ENCODE data around the gene FFAR4. TPM values are rescaled to one million over a fixed set of nuclear protein-coding genes. Genes with fewer than 3 reads are reported as not detected.

FFAR4 gene
- total and polyA plus RNA-seq, 2 of the 8 experiments (the other 6 are each of a cell fraction or from before 2014, with no cell fraction given) = not detected

DNA sequence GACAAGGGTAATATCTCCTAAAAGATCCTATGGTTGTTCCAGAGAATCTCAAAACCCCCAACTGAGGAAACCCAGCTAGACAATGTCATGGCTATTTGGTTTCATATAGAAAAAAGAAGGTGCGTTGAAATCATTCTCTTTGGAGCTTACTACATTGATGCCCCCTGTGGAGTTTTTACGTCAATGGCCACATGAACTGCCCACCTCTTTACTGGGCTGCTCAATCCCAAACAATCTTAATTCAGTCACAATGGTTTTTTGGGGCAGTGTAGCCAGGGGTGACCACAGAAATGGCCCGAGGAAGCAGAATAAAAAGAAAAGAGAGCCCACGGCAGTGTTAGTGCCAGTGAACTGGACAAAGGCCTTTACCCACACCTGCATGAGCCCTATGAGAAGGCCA, 26.8 kb downstream of the FFAR4 start:
- no peak overlapping the region for H3K56ac ChIP-seq (replicated peaks; ENCODE audit: insufficient read length, low read depth, low read length)
- CTCF ChIA-PET (ENCODE audit: partially characterized antibody) = no interaction called here
- H3K14ac ChIP-seq (ENCODE audit: insufficient read length) = no peak overlapping the region
- FAIRE-seq (no peak), DNase-seq (ENCODE audit: low read depth in 1 of 2, low spot score in 2 of 2) (no peak)
- H3K4me1 ChIP-seq (replicated peaks in 1 of 4; ENCODE audit: control insufficient read depth in 3 of 4, insufficient read depth in 4 of 4, low read length in 3 of 4) = peaks cover 3 to 8% (median 4%) of the 10 kb centered on the region in 4 experiments; a peak in 6 of 7 replicates
- H4K91ac ChIP-seq (replicated peaks; ENCODE audit: insufficient read length, low read length) = no peak overlapping the region
- no peak overlapping the region for H3K18ac ChIP-seq (ENCODE audit: extremely low read depth, low read length)
- no peak overlapping the region for H3K4me2 ChIP-seq (ENCODE audit: insufficient read depth in 1 of 2, low read depth in 2 of 2, low read length in 2 of 2)
- H3K36me3 ChIP-seq (ENCODE audit: control insufficient read depth in 2 of 4, insufficient read depth in 4 of 4, low read length in 3 of 4) = no peaks in the 10 kb centered on the region
- no peak overlapping the region for H2BK20ac ChIP-seq (ENCODE audit: low read length)
- H3K23ac ChIP-seq (ENCODE audit: insufficient read length) = no peak overlapping the region
- no peaks in the 10 kb centered on the region for H3K9me3 ChIP-seq (ENCODE audit: insufficient read depth in 2 of 2, low read depth in 1 of 2, low read length in 1 of 2)
- peaks cover 0 to 1% (median 0%) of the 10 kb centered on the region in 4 experiments; a peak in 2 of 7 replicates for H3K27me3 ChIP-seq (replicated peaks in 1 of 4; ENCODE audit: control insufficient read depth in 3 of 4, extremely low read depth in 1 of 4, insufficient read depth in 3 of 4, low read length in 3 of 4)
- no peak overlapping the region for H2AFZ ChIP-seq (ENCODE audit: low read length)
- no peak overlapping the region for H4K5ac ChIP-seq (ENCODE audit: insufficient read length, low read depth, low read length)
- WGBS, 2 experiments (ENCODE audit: extremely low coverage in 1 of 2, insufficient coverage in 1 of 2, insufficient read length in 1 of 2, insufficient replicate concordance in 2 of 2, low coverage in 1 of 2, low lambda C conversion rate in 2 of 2, missing lambda C conversion rate in 1 of 2) = 96% methylated on average over 4 of the region's 4 CpGs; no CpG with 5 or more reads in 1 of the 2 experiments
- no peaks in the 10 kb centered on the region for H3K79me2 ChIP-seq (ENCODE audit: control insufficient read depth in 1 of 2, insufficient read depth in 2 of 2, low read length in 2 of 2)
- H2BK5ac ChIP-seq (ENCODE audit: low read depth, low read length) = no peak overlapping the region
- POLR2A ChIA-PET (ENCODE audit: partially characterized antibody) = no interaction called here
- H2AK5ac ChIP-seq (ENCODE audit: low read depth, low read length) = no peak overlapping the region
- H3K79me1 ChIP-seq (ENCODE audit: low read depth, low read length) = no peaks in the 10 kb centered on the region; the same call in 1 of the 2 replicates
- H3K4ac ChIP-seq (replicated peaks; ENCODE audit: insufficient read length, low read depth, low read length) = no peak overlapping the region
- no peaks in the 10 kb centered on the region for H4K20me1 ChIP-seq (replicated peaks in 1 of 2; ENCODE audit: control insufficient read depth in 1 of 2, insufficient read depth in 2 of 2, low read length in 2 of 2)
- no peak overlapping the region for H3K27ac ChIP-seq (ENCODE audit: low read depth, low read length)
- H4K8ac ChIP-seq (ENCODE audit: extremely low read depth, insufficient read depth, low read length) = no peak overlapping the region
- no peak overlapping the region for H2BK15ac ChIP-seq (ENCODE audit: low read length)
- H2BK12ac ChIP-seq (ENCODE audit: low read depth, low read length) = no peak overlapping the region
- H3K23me2 ChIP-seq (ENCODE audit: low read depth, low read length) = no peaks in the 10 kb centered on the region
- no peak overlapping the region for H3K4me3 ChIP-seq (ENCODE audit: extremely low read depth in 1 of 4, insufficient read depth in 2 of 4, low read depth in 3 of 4, low read length in 4 of 4)
- H2BK120ac ChIP-seq (replicated peaks; ENCODE audit: low read depth, low read length) = no peak overlapping the region
- H3K9ac ChIP-seq (replicated peaks in 1 of 4; ENCODE audit: extremely low read depth in 1 of 4, low read depth in 3 of 4, low read length in 3 of 4) = no peak overlapping the region
- TF ChIP-seq E2F6 (IDR thresholded peaks at IDR 0.05) = no peak
- no peak for TF ChIP-seq KDM4A (IDR thresholded peaks at IDR 0.05; ENCODE audit: low read depth, low read length, severe bottlenecking)
- no peak for TF ChIP-seq SIRT6 (IDR thresholded peaks at IDR 0.05; ENCODE audit: low read length)
- no peak for TF ChIP-seq ZNF274 (IDR thresholded peaks at IDR 0.05; ENCODE audit: borderline replicate concordance, extremely low read depth, low read length)
- TF ChIP-seq HDAC2 (IDR thresholded peaks at IDR 0.05; ENCODE audit: borderline replicate concordance in 1 of 2, low read depth in 2 of 2, low read length in 2 of 2) = no peak
- no peak for TF ChIP-seq EP300 (IDR thresholded peaks at IDR 0.05; ENCODE audit: borderline replicate concordance in 1 of 2, low read depth in 2 of 2, low read length in 2 of 2)
- no peak for TF ChIP-seq CBX8 (IDR thresholded peaks at IDR 0.05; ENCODE audit: borderline replicate concordance, low read depth, low read length)
- no peak for TF ChIP-seq MAX (IDR thresholded peaks at IDR 0.05)
- no peak for TF ChIP-seq SIN3A (conservative IDR thresholded peaks at IDR 0.05 in 1 of 2, IDR thresholded peaks at IDR 0.05 in 1 of 2; ENCODE audit: low read depth in 1 of 2, low read length in 2 of 2)
- no peak for TF ChIP-seq CHD1 (IDR thresholded peaks at IDR 0.05; ENCODE audit: low read depth, low read length)
- no peak for TF ChIP-seq NRF1 (IDR thresholded peaks at IDR 0.05; ENCODE audit: low read depth, low read length)
- TF ChIP-seq YY1 (IDR thresholded peaks at IDR 0.05; ENCODE audit: low read depth, low read length) = no peak

Data from H1 (cell line).